Progenitor cell of endocrine pancreas (in vitro differentiated cells): Measurements from ENCODE around the gene NAA40. TPM values are rescaled to one million over a fixed set of nuclear protein-coding genes. Genes with fewer than 3 reads are reported as not detected.
A peak's percentile ranks its signal among the peaks of the same experiment; 100 is the strongest.

ENCODE experiments used
- DNase-seq: peaks from one replicate; pipeline ENCODE4 v3.0.0; 2021; ENCODE audit warnings: low spot score; ENCODE audit not compliant: unreplicated experiment
- H3K27ac Mint-ChIP-seq: 2 replicates; pipeline ENCODE4 v1.8.0; 2021; ENCODE audit warnings: mild to moderate bottlenecking, moderate library complexity, mixed read lengths
- H3K27me3 Mint-ChIP-seq: 2 replicates; pipeline ENCODE4 v1.8.0; 2021; ENCODE audit warnings: mixed read lengths
- H3K36me3 Mint-ChIP-seq: 2 replicates; pipeline ENCODE4 v1.8.0; 2022; ENCODE audit warnings: mixed read lengths; ENCODE audit not compliant: insufficient read depth
- H3K4me1 Mint-ChIP-seq: 2 replicates; pipeline ENCODE4 v1.8.0; 2021; ENCODE audit warnings: low read depth, mixed read lengths
- H3K4me3 Mint-ChIP-seq: 2 replicates; pipeline ENCODE4 v1.8.0; 2021; ENCODE audit warnings: low read depth, mild to moderate bottlenecking, moderate library complexity, mixed read lengths
- H3K9me3 Mint-ChIP-seq: 2 replicates; pipeline ENCODE4 v1.8.0; 2021; ENCODE audit warnings: low read depth, mixed read lengths
- total RNA-seq: library from RNA; stranded (reverse); gene quantifications from 2 replicates; pipeline ENCODE4 v1.2.1, GENCODE V29; 2021
- TF ChIP-seq, protein P1 (sequence below): fragments of 200-600 bp; sonication (generic); IDR thresholded peaks from one replicate; pipeline ENCODE4 v1.5.0; 2021; ENCODE audit warnings: antibody characterized with exemption, mild to moderate bottlenecking; ENCODE audit not compliant: unreplicated experiment

Gene NAA40
- total RNA-seq, 1 donor from 2014 or later = 60.6 TPM

DNA sequence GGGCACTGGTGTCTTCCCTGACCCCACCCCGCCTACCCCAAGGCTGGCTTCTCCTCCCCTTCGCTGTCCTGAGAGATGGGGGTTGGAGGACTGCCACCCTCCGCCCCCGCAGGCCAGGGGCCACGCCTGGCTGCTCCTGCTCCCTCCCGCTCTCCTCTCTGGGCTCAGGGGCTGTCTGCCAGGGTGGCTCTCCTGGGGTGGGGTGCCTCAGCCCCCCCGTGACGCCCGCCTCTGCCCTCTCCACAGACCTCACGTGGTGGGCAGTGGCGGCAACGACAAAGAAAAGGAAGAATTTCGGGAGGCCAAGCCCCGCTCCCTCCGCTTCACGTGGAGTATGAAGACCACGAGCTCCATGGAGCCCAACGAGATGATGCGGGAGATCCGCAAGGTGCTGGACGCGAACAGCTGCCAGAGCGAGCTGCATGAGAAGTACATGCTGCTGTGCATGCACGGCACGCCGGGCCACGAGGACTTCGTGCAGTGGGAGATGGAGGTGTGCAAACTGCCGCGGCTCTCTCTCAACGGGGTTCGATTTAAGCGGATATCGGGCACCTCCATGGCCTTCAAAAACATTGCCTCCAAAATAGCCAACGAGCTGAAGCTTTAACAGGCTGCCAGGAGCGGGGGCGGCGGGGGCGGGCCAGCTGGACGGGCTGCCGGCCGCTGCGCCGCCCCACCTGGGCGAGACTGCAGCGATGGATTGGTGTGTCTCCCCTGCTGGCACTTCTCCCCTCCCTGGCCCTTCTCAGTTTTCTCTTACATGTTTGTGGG, 30.0 kb upstream of the NAA40 start:
- TF ChIP-seq, protein P1, sequence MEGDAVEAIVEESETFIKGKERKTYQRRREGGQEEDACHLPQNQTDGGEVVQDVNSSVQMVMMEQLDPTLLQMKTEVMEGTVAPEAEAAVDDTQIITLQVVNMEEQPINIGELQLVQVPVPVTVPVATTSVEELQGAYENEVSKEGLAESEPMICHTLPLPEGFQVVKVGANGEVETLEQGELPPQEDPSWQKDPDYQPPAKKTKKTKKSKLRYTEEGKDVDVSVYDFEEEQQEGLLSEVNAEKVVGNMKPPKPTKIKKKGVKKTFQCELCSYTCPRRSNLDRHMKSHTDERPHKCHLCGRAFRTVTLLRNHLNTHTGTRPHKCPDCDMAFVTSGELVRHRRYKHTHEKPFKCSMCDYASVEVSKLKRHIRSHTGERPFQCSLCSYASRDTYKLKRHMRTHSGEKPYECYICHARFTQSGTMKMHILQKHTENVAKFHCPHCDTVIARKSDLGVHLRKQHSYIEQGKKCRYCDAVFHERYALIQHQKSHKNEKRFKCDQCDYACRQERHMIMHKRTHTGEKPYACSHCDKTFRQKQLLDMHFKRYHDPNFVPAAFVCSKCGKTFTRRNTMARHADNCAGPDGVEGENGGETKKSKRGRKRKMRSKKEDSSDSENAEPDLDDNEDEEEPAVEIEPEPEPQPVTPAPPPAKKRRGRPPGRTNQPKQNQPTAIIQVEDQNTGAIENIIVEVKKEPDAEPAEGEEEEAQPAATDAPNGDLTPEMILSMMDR = no peak
- Mint-ChIP-seq H3K4me1 (peaks cover 11% of the 10 kb centered on the region), H3K9me3 (no peaks in the 10 kb centered on the region), H3K27ac (no peak overlapping the region), H3K27me3 (no peaks in the 10 kb centered on the region), H3K36me3 (peaks cover 3% of the 10 kb centered on the region), H3K4me3 (no peak overlapping the region)
- no peak for DNase-seq

DNA sequence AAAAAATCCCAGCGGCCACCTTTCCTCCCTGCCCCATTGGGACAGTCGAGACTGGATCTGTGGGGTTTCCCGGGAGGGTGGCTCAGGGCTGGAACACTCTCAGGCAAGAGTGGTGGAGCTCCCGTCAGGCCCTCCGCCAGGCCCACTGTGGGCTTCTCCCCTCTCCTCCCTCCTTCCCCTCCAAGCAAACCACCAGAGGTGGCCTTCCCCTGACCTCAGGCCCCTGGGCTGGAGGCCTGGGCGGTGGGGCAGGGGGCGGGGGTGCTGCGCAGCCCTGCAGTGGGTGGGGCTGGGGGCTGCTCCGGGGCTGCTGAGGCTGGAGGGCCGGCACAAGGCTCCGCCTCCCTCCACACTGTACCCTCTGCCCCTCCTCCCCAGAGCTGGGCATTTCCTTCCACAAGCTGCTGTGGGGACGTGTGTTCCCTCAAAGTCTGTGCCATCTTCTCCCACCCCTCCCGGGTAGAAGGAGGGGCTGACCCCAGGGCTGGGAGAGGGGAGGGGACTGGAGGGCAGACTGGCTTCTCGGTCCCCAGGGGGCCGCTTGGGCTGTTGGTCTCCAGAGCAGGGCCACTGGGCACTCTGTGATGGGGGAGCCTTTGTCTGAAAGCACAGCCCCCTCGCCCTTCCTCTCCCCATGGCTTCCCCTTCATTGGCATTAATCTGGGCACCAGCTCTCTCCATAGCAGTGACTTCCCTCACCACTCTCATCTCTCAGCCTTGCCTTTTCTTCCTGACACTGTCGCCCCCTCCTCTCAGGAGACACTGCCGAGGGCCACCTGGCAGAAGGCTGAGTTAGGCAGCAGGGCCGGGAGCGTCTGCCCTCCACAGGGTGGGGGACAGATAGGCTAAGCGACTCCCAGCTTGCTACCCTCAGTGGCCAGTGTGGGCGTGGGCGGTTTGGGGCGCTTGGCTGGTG, 29.0 kb upstream of the NAA40 start:
- DNase-seq = peak; percentile 54
- Mint-ChIP-seq H3K4me3 (no peak overlapping the region), H3K27ac (no peak overlapping the region), H3K36me3 (peaks cover 2% of the 10 kb centered on the region), H3K4me1 (peaks cover 11% of the 10 kb centered on the region), H3K27me3 (no peaks in the 10 kb centered on the region), H3K9me3 (no peaks in the 10 kb centered on the region)
- TF ChIP-seq, protein P1 = no peak

DNA sequence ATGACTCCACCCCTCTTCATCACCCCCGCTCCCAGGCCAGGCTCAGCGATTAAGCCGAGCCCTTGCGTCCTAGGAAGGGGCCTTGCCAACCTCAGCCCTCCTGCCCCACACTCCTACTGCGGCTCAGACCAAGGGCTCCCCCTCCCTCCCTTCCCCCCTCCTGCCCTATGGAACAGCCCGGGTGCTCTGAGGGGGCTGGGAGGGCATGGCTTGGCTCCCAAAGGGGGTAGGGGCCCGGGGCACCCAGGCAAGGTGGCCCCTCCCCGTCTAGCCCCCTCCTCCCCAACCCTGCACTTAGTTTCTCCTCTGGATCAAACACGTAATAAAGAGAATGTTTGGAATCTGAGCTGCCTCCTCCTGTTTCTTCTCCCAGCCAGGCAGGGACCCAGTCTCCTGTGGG, 28.1 kb upstream of the NAA40 start:
- H3K4me1 Mint-ChIP-seq = peaks cover 12% of the 10 kb centered on the region

DNA sequence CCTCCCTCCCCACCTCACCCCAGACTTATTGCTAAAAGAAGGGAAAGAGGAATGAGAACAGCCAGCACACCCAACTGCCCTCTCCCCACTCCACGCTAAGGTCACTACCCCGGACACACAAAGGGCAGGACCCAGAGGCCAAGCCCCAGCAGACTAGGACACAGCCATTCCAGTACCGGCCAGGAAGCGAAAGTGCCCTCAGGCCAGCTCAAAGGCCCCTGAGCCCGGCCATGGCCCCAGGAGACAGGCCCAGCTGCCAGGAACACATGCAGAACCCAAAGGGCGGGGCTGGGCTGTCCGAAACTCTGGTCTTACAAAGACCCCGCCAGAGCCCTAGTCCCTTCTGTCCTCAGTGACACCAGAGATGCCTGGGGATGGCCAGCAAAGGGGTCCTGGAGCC, 27.4 kb upstream of the NAA40 start:
- no peaks in the 10 kb centered on the region for H3K27me3 Mint-ChIP-seq
- peaks cover 2% of the 10 kb centered on the region for H3K36me3 Mint-ChIP-seq
- peak overlapping the region; percentile 81 for H3K27ac Mint-ChIP-seq
- peaks cover 12% of the 10 kb centered on the region for H3K4me1 Mint-ChIP-seq
- no peak for DNase-seq
- no peak overlapping the region for H3K4me3 Mint-ChIP-seq
- no peaks in the 10 kb centered on the region for H3K9me3 Mint-ChIP-seq
- TF ChIP-seq, protein P1 = no peak

More for the DNA sequence above, 28.1 kb upstream of the NAA40 start:
- Mint-ChIP-seq H3K36me3 (peaks cover 2% of the 10 kb centered on the region), H3K27ac (no peak overlapping the region), H3K4me3 (no peak overlapping the region), H3K27me3 (no peaks in the 10 kb centered on the region), H3K9me3 (no peaks in the 10 kb centered on the region)
- TF ChIP-seq, protein P1 = no peak
- DNase-seq = no peak

DNA sequence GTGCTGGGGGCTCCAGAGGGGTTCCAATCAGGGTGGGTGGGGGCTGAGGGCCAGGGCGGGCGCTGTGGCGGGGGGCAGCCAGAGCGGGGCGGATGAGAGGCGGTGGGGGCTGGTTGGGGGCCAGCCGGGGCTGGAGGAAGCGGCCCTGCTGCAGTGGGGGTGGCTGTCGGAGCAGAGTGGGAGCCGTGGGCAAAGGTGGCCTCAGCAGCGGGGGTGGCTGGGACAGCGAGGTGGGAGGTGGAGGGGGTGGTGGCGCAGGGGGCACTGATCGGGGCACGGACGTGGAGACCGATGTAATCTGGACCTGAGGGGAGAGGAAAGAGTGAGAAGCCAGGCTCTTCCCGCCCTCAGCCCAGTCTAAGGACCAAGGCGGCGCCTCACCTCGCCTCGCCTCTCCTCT, 26.9 kb upstream of the NAA40 start:
- Mint-ChIP-seq H3K36me3 (peaks cover 2% of the 10 kb centered on the region), H3K4me1 (peaks cover 12% of the 10 kb centered on the region), H3K4me3 (no peak overlapping the region), H3K27me3 (no peaks in the 10 kb centered on the region), H3K9me3 (no peaks in the 10 kb centered on the region), H3K27ac (no peak overlapping the region)
- DNase-seq = no peak
- TF ChIP-seq, protein P1 = no peak
